Thyroid gland (tissue), 4 donors: ENCODE results near the gene SLC1A7. TPM values are rescaled to one million over a fixed set of nuclear protein-coding genes. Genes with fewer than 3 reads are reported as not detected.

Source experiments
- DNase-seq, 2 donors: peaks; one replicate each; pipeline ENCODE4 v3.0.0-alpha.2; 2019
- H3K27ac ChIP-seq, 3 donors: fragments of 200-600 bp; sonication (generic); 1 replicate in 2 of 3; 2 replicates in 1 of 3; pipeline ENCODE4 v1.5.1; 2016 to 2019; ENCODE audit warnings: mild to moderate bottlenecking in 1 of 3, moderate library complexity in 1 of 3
- H3K27me3 ChIP-seq: fragments of 200-600 bp; sonication (generic); one replicate; pipeline ENCODE4 v1.5.1; 2019
- H3K36me3 ChIP-seq, 2 donors: fragments of 200-600 bp; sonication (generic); one replicate each; pipeline ENCODE4 v1.5.1; 2016 to 2019
- H3K4me1 ChIP-seq, 2 donors: fragments of 200-600 bp; sonication (generic); one replicate each; pipeline ENCODE4 v1.5.1; 2017 to 2019
- H3K4me3 ChIP-seq, 3 donors: fragments of 200-600 bp; sonication (generic); replicated peaks in 1 of 3; 1 replicate in 2 of 3; 2 replicates in 1 of 3; pipeline ENCODE4 v1.5.1; 2016; ENCODE audit warnings: mild to moderate bottlenecking in 1 of 3
- H3K9me3 ChIP-seq: fragments of 200-600 bp; sonication (generic); one replicate; pipeline ENCODE4 v1.5.1; 2017
- CTCF ChIP-seq, 6 experiments: fragments of 200-600 bp in 3 of 6; fragments of 450-650 bp in 3 of 6; sonication (generic) in 3 of 6; IDR thresholded peaks; one replicate each; pipeline ENCODE4 v1.5.1; 2016 to 2019; ENCODE audit warnings: antibody characterized with exemption in 6 of 6, mild to moderate bottlenecking in 2 of 6, inconsistent platforms in 1 of 6, moderate library complexity in 1 of 6
- POLR2A ChIP-seq, 2 donors: fragments of 450-650 bp; IDR thresholded peaks; one replicate each; pipeline ENCODE4 v1.6.1; 2017; ENCODE audit warnings: antibody characterized with exemption in 2 of 2, mild to moderate bottlenecking in 2 of 2, moderate library complexity in 1 of 2
- WGBS, 2 donors: methylation state at CpG; one replicate each; pipeline ENCODE4 v1.1.5; 2017; 5-methylcytosine and 5-hydroxymethylcytosine counted together
- intact Hi-C: fragments of 100-400 bp; cut with DNase I; formaldehyde crosslinking; loops from one replicate; pipeline ENCODE4 v1.15.1; 2023
- total RNA-seq, 4 donors: library from RNA; depleted of rRNA; stranded (reverse); fragments of >200 nt; gene quantifications; one replicate each; pipeline ENCODE4 v1.2.3, GENCODE V29; 2016

SLC1A7 gene
- total RNA-seq: under 1 TPM in 3 of 4 donors, not detected in 1; 0.13 to 0.33 (median 0.20) TPM

- TF ChIP-seq POLR2A (IDR thresholded peaks at IDR 0.05): no peak
- TF ChIP-seq CTCF (IDR thresholded peaks at IDR 0.05): no peak
- Histone ChIP-seq H3K27ac (no peak within 1 kb of the TSS), H3K36me3 (no peaks in the 10 kb centered on the region)
Measured at GRCh38 chr1:53142226-53142853, at the start of gene SLC1A7. Gene SLC1A7, minus strand, starts transcription at chr1:53142638. Its CDS starts 189 bp downstream, at chr1:53142449.

GRCh38 chr1:53190210-53190611, 47.8 kb upstream of the SLC1A7 start:
- H3K36me3 ChIP-seq: no peaks in the 10 kb centered on the region
- no peak for DNase-seq
- no peaks in the 10 kb centered on the region for H3K9me3 ChIP-seq
- intact Hi-C loops: no loop called here
- 83% methylated on average over 8 to 10 of the region's 10 CpGs for WGBS, 2 donors
- H3K27ac ChIP-seq: no peak overlapping the region
- no peak for TF ChIP-seq POLR2A (IDR thresholded peaks at IDR 0.05)
- TF ChIP-seq CTCF (IDR thresholded peaks at IDR 0.05): no peak
- H3K4me1 ChIP-seq: no peaks in the 10 kb centered on the region
- no peaks in the 10 kb centered on the region for H3K27me3 ChIP-seq
- H3K4me3 ChIP-seq: no peak overlapping the region

More at GRCh38 chr1:53142226-53142853, at the start of gene SLC1A7:
- Histone ChIP-seq H3K4me1 (no peaks in the 10 kb centered on the region), H3K27me3 (no peaks in the 10 kb centered on the region), H3K4me3 (no peak within 1 kb of the TSS), H3K9me3 (no peaks in the 10 kb centered on the region)
- 83 to 90% methylated on average over 15 to 16 of the region's 21 CpGs for WGBS, 2 donors
- intact Hi-C loops: no loop called here
- no peak for DNase-seq

GRCh38 chr1:53189061-53189460, 46.6 kb upstream of the SLC1A7 start:
- 68 to 70% methylated on average over 5 of the region's 5 CpGs for WGBS, 2 donors

GRCh38 chr1:53188099-53188498, 45.7 kb upstream of the SLC1A7 start:
- no peak for DNase-seq
- Histone ChIP-seq H3K9me3 (no peaks in the 10 kb centered on the region), H3K36me3 (no peaks in the 10 kb centered on the region), H3K4me3 (no peak overlapping the region), H3K27ac (no peak overlapping the region), H3K27me3 (no peaks in the 10 kb centered on the region), H3K4me1 (no peaks in the 10 kb centered on the region)
- TF ChIP-seq POLR2A (IDR thresholded peaks at IDR 0.05) (no peak), CTCF (IDR thresholded peaks at IDR 0.05) (no peak)
- intact Hi-C loops: loop anchor here (10.0 kb wide), 1 partner anchor 263 kb away; the partner anchor contains the start of genes ECHDC2 and SCP2
- 82 to 85% methylated on average over 3 to 4 of the region's 4 CpGs for WGBS, 2 donors

More at GRCh38 chr1:53189061-53189460, 46.6 kb upstream of the SLC1A7 start:
- Histone ChIP-seq H3K36me3 (no peaks in the 10 kb centered on the region), H3K4me1 (no peaks in the 10 kb centered on the region), H3K27ac (no peak overlapping the region), H3K9me3 (no peaks in the 10 kb centered on the region), H3K4me3 (no peak overlapping the region), H3K27me3 (no peaks in the 10 kb centered on the region)
- intact Hi-C loops: loop anchor here (10.0 kb wide), 1 partner anchor 264 kb away; the partner anchor contains the start of genes ECHDC2 and SCP2
- no peak for DNase-seq
- no peak for TF ChIP-seq POLR2A (IDR thresholded peaks at IDR 0.05)
- no peak for TF ChIP-seq CTCF (IDR thresholded peaks at IDR 0.05)

- no peak overlapping the region for H3K27ac ChIP-seq
- no peak for DNase-seq
- H3K9me3 ChIP-seq: no peaks in the 10 kb centered on the region
- H3K4me1 ChIP-seq: peaks cover 0 to 2% of the 10 kb centered on the region in 2 donors
- intact Hi-C loops: loop anchor here (10.0 kb wide), 1 partner anchor 263 kb away; the partner anchor contains the start of genes ECHDC2 and SCP2
- no peaks in the 10 kb centered on the region for H3K27me3 ChIP-seq
- H3K36me3 ChIP-seq: no peaks in the 10 kb centered on the region
- no peak for TF ChIP-seq CTCF (IDR thresholded peaks at IDR 0.05)
- TF ChIP-seq POLR2A (IDR thresholded peaks at IDR 0.05): no peak
- WGBS, 2 donors: 80 to 85% methylated on average over 1 of the region's 1 CpG
- no peak overlapping the region for H3K4me3 ChIP-seq
Measured at GRCh38 chr1:53187401-53187800, 45.0 kb upstream of the SLC1A7 start.
